ENCODE results near the gene PKN3.

- TF ChIP-seq CTCF (IDR thresholded peaks at IDR 0.05) (no peak), EZH2phosphoT487 (IDR thresholded peaks at IDR 0.05) (no peak), EZH2 (IDR thresholded peaks at IDR 0.05) (no peak)
These were observed 13.0 kb upstream of the PKN3 start for GRCh38 chr9:128689293-128689774.

Data from neural progenitor cell (in vitro differentiated cells).